ENCODE measurements around the gene KCNJ1. TPM values are rescaled to one million over a fixed set of nuclear protein-coding genes. Genes with fewer than 3 reads are reported as not detected.

The KCNJ1 gene
- total and polyA plus RNA-seq, 10 of the 15 experiments (the other 5 are each of a cell fraction or from before 2014, with no cell fraction given) = not detected

GRCh38 chr11:128831174-128832120 lies 35.6 kb downstream of the KCNJ1 start:
- Histone ChIP-seq H3K79me2 (ENCODE audit: control insufficient read depth, insufficient read depth, low read length) (no peaks in the 10 kb centered on the region), H2AFZ (ENCODE audit: control insufficient read depth, low read depth, low read length) (peak overlapping the region; percentile 64), H3K4me3 (peak overlapping the region; percentile 28; the same call in 1 of the 2 replicates), H3K9ac (ENCODE audit: control insufficient read depth, insufficient read depth, low read length) (peak overlapping the region; percentile 18; the same call in 1 of the 2 replicates), H3K4me1 (ENCODE audit: control insufficient read depth, insufficient read depth, low read length) (peaks cover 27% of the 10 kb centered on the region), H3K27me3 (replicated peaks in 1 of 2; ENCODE audit: control insufficient read depth in 2 of 2, insufficient read depth in 2 of 2, low read length in 1 of 2) (no peaks in the 10 kb centered on the region), H3K4me2 (ENCODE audit: control insufficient read depth, insufficient read depth) (peak overlapping the region; percentile 71), H3K27ac (ENCODE audit: control insufficient read depth, insufficient read depth) (peak overlapping the region; percentile 60), H4K20me1 (ENCODE audit: control insufficient read depth, insufficient read depth) (no peaks in the 10 kb centered on the region), H3K9me3 (replicated peaks; ENCODE audit: control insufficient read depth, insufficient read depth, low read length) (no peaks in the 10 kb centered on the region), H3K36me3 (ENCODE audit: control insufficient read depth in 2 of 2, insufficient read depth in 2 of 2, low read length in 1 of 2) (no peaks in the 10 kb centered on the region)
- in situ Hi-C loops (cut with MboI) (loop anchor here (5.0 to 25.0 kb wide), 2 partner anchors 194 to 664 kb away; no protein-coding TSS in a partner anchor), intact Hi-C loops (cut with micrococcal nuclease; ENCODE audit: unreplicated experiment) (loop anchor here (1.0 to 10.0 kb wide), 10 partner anchors 75 to 674 kb away; partner anchors contain the start of gene FLI1)
- ChIA-PET POLR2A (interaction anchor here (0.5 to 1.4 kb wide), 8 partner anchors 10 to 658 kb away, joined by 3 to 5 read pairs (median 4); no protein-coding TSS in a partner anchor), SMC1A (ENCODE audit: uncharacterized antibody, unreplicated experiment) (interaction anchor here (0.7 to 8.1 kb wide), 63 partner anchors 10 to 681 kb away, joined by 3 to 146 read pairs (median 4); no protein-coding TSS in a partner anchor), RAD21 (ENCODE audit: unreplicated experiment) (interaction anchor here (0.6 to 5.2 kb wide), 44 partner anchors 10 to 674 kb away, joined by 3 to 125 read pairs (median 5); no protein-coding TSS in a partner anchor), CTCF (interaction anchor here (0.5 to 9.1 kb wide), 73 partner anchors 10 to 1207 kb away, joined by 3 to 177 read pairs (median 5); partner anchors contain the start of gene FLI1)
- FAIRE-seq = peak; percentile 62
- no TSS peak for BruUV-seq (replicated peaks)
- DNase-seq (ENCODE audit: low read depth, low spot score) = peak; percentile 69
- 20% methylated on average over 14 of the region's 14 CpGs for WGBS (ENCODE audit: insufficient coverage, insufficient replicate concordance, low lambda C conversion rate, missing lambda C conversion rate)
- peak; percentile 92 for ATAC-seq
- TF ChIP-seq SREBF2 (IDR thresholded peaks at IDR 0.05; ENCODE audit: low read length) (no peak), FOXM1 (IDR thresholded peaks at IDR 0.05; ENCODE audit: low read depth, low read length) (0 out of 2 replicates have a peak, but pooled peaks have one; percentile 36), BMI1 (IDR thresholded peaks at IDR 0.05; ENCODE audit: borderline replicate concordance) (no peak), SMC3 (IDR thresholded peaks at IDR 0.05; ENCODE audit: borderline replicate concordance, low read length) (peak; percentile 78), RAD21 (IDR thresholded peaks at IDR 0.05; ENCODE audit: insufficient read depth, low read depth, low read length) (peak; percentile 93), HDGF (IDR thresholded peaks at IDR 0.05) (no peak), GATAD2B (conservative IDR thresholded peaks at IDR 0.05; ENCODE audit: low read depth) (0 out of 2 replicates have a peak, but pooled peaks have one; percentile 7), NBN (IDR thresholded peaks at IDR 0.05) (0 out of 2 replicates have a peak, but pooled peaks have one; percentile 14), CREB1 (IDR thresholded peaks at IDR 0.05; ENCODE audit: low read depth) (0 out of 2 replicates have a peak, but pooled peaks have one; percentile 19), JUNB (IDR thresholded peaks at IDR 0.05) (no peak), TAF1 (IDR thresholded peaks at IDR 0.05; ENCODE audit: borderline replicate concordance, low read depth, low read length) (peak; percentile 28; the same call in 1 of the 2 replicates), NFYA (IDR thresholded peaks at IDR 0.05; ENCODE audit: borderline replicate concordance, low read depth, low read length) (no peak), ZNF592 (IDR thresholded peaks at IDR 0.05) (0 out of 2 replicates have a peak, but pooled peaks have one; percentile 48), IRF4 (IDR thresholded peaks at IDR 0.05; ENCODE audit: low read depth, low read length) (peak; percentile 67), POU2F2 (IDR thresholded peaks at IDR 0.05; ENCODE audit: borderline replicate concordance, low read depth, low read length) (0 out of 3 replicates have a peak, but pooled peaks have one; percentile 18), RUNX3 (IDR thresholded peaks at IDR 0.05; ENCODE audit: low read length) (peak; percentile 27; the same call in 1 of the 2 replicates), YY1 (IDR thresholded peaks at IDR 0.05; ENCODE audit: low read depth, low read length) (0 out of 2 replicates have a peak, but pooled peaks have one; percentile 61), SRF (IDR thresholded peaks at IDR 0.05; ENCODE audit: low read depth in 2 of 2, low read length in 2 of 2) (no peak)

All from GM12878 (cell line).